Epithelial cell of proximal tubule (primary cell): Measurements from ENCODE around the gene ZC2HC1B. TPM values are rescaled to one million over a fixed set of nuclear protein-coding genes. Genes with fewer than 3 reads are reported as not detected.
"Not testable (repeated sequence)": the region's sequence is repeated elsewhere in the genome, so short reads cannot be mapped to it uniquely, and the experiment has no call there.

Experiments
- DNase-seq: peaks from one replicate; pipeline ENCODE4 v3.0.0-alpha.2; 2011; ENCODE audit warnings: low read depth
- H3K4me3 ChIP-seq: 2 replicates; pipeline ENCODE4 v1.5.1; 2011; ENCODE audit warnings: low read depth, mild to moderate bottlenecking, low read length
- CTCF ChIP-seq: conservative IDR thresholded peaks from 2 replicates; pipeline ENCODE4 v1.5.1; 2012; ENCODE audit warnings: low read depth, mild to moderate bottlenecking, low read length
- total RNA-seq: library from RNA; depleted of rRNA; stranded (reverse); fragments of >200 nt; gene quantifications from 2 replicates; pipeline ENCODE4 v1.2.3, GENCODE V29; 2015

ZC2HC1B gene
- total RNA-seq, 1 donor from 2014 or later = not detected

DNA sequence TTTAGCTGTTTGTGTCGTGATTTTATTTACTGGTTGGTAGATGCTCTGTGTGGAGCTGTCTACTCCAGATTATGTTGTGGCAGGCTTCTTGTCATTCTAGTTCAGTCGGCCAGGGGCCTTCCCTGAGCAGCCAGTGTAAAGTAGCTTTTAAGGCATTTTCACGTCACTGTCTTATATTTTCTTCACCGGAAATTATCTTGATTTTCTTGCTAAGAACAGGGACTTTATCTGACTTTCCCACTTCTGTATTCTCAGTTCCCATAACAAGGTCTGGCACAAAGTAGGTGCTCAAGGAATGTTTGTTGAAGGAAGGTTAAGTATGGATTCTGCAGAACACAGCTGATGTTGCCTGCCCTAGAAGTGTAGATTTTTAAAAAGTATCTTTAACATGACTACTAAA is 20.3 kb upstream of the ZC2HC1B start:
- no peak for TF ChIP-seq CTCF
- DNase-seq = no peak
- H3K4me3 ChIP-seq = peak overlapping the region; percentile 95

DNA sequence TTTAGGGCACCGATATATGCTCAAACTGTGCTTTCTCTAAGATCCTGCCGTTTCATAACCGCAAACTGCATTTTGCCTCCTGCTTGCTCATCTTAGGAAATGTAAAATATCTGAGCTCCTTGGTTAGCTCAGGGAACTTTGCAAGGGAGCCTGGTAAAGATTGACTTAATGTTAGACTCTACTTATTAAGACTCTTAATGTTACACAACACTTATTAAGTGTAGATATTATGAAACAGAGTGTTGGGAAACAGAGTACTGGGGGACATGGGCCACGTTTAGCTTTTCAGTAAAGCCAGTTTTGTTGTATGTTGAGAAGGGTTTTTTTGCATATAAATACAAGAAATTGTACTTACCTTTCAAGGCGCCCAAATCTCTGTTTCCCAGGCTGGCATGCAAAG is 19.2 kb upstream of the ZC2HC1B start:
- TF ChIP-seq CTCF = no peak
- no peak overlapping the region for H3K4me3 ChIP-seq
- DNase-seq = no peak

DNA sequence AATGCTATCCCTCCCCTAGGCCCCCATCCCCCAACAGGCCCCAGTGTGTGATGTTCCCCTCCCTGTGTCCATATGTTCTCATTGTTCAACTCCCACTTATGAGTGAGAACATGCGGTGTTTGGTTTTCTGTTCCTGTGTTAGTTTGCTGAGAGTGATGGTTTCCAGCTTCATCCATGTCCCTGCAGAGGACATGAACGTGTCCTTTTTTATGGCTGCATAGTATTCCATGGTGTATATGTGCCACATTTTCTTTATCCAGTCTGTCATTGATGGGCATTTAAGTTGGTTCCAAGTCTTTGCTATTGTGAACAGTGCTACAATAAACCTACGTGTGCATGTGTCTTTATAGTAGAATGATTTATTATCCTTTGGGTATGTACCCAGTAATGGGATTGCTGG is 12.6 kb upstream of the ZC2HC1B start:
- not testable (repeated sequence) for H3K4me3 ChIP-seq, DNase-seq

- not testable (repeated sequence) for H3K4me3 ChIP-seq, DNase-seq
Measured at GRCh38 chr6:143855057-143855456, 9.2 kb upstream of the ZC2HC1B start.

- H3K4me3 ChIP-seq, DNase-seq: not testable (repeated sequence)
Measured at GRCh38 chr6:143856762-143857161, 7.5 kb upstream of the ZC2HC1B start.

DNA sequence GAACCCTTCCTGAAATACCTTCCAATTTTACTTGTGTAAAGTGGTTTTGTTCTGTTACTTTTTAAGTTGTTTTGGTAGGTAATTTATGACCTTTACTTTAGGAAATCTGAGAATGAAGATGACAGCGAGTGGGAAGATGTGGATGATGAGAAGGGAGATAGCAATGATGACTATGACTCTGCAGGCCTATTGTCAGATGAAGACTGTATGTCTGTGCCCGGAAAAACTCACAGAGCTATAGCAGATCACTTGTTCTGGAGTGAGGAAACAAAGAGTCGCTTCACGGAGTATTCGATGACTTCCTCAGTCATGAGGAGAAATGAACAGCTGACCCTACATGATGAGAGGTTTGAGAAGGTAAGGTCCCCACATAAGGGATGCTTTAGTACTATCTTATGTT is 6.6 kb upstream of the ZC2HC1B start:
- H3K4me3 ChIP-seq = no peak overlapping the region
- TF ChIP-seq CTCF = no peak
- DNase-seq = no peak

DNA sequence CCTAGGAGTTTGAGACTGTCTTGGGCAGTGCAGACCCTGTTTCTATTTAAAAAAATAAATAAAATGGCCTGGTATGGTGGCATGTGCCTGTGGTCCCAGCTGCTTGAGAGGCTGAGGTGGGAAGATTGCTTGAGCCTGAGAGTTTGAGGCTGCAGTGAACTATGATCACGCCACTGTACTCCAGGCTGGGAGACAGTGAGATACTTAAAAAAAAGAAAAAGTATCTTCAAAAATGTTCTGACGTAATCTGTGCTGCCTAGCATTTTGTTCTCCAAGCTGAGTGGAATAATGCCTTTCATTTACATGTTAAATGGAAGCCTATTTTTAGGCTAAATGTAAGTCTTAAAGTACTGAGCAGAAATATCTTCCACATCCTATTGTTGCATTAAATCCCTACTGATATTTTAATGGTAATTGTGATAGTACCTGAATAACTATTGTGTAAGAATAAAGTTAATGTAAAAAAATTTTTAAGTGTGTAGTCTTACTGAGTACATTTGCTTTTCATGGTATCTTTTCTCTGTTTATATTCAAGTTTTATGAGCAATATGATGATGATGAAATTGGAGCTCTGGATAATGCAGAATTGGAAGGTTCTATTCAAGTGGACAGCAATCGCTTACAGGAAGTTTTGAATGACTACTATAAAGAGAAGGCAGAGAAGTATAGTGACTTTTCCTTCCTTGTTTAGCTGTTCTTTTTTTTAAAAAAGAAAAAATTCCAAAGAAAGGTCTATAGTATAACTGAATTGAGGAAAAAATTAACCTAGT is 4.2 kb upstream of the ZC2HC1B start:
- DNase-seq = no peak
- TF ChIP-seq CTCF = no peak
- no peak overlapping the region for H3K4me3 ChIP-seq

- TF ChIP-seq CTCF = no peak
- no peak overlapping the region for H3K4me3 ChIP-seq
- DNase-seq = no peak
Measured at GRCh38 chr6:143863771-143864170, 503 bp upstream of the ZC2HC1B start.
